A549 (cell line): ENCODE data around the gene ZNF423.

Source experiments
- CTCF ChIP-seq: fragments of >200 bp; sonication (Bioruptor Twin); formaldehyde crosslinking; IDR thresholded peaks from 3 replicates; pipeline ENCODE4 v1.5.1; 2016
- PHF8 ChIP-seq: fragments of 200-600 bp; sonication (generic); IDR thresholded peaks from 2 replicates; pipeline ENCODE4 v1.6.1; 2016; ENCODE audit warnings: low read depth, mild to moderate bottlenecking, antibody characterized with exemption, moderate library complexity, borderline replicate concordance
- POLR2A ChIP-seq: IDR thresholded peaks from 2 replicates; pipeline ENCODE4 v1.6.1; 2012; ENCODE audit warnings: mild to moderate bottlenecking, low read length

GRCh38 chr16:49596648-49597291 lies 259.1 kb downstream of the ZNF423 start:
- no peak for TF ChIP-seq PHF8
- no peak for TF ChIP-seq CTCF
- no peak for TF ChIP-seq POLR2A
